GM10266 (cell line): Measurements from ENCODE around the gene CXXC4.

Source experiments
- DNase-seq: peaks from one replicate; pipeline ENCODE4 v3.0.0; 2012; ENCODE audit errors: extremely low spot score
- TF ChIP-seq, protein P1 (sequence below): IDR thresholded peaks from 2 replicates; pipeline ENCODE4 v1.5.1; 2012; ENCODE audit warnings: mild to moderate bottlenecking, low read depth; ENCODE audit not compliant: control insufficient read depth, insufficient read depth; ENCODE audit errors: missing control alignments

The CXXC4 gene

DNA sequence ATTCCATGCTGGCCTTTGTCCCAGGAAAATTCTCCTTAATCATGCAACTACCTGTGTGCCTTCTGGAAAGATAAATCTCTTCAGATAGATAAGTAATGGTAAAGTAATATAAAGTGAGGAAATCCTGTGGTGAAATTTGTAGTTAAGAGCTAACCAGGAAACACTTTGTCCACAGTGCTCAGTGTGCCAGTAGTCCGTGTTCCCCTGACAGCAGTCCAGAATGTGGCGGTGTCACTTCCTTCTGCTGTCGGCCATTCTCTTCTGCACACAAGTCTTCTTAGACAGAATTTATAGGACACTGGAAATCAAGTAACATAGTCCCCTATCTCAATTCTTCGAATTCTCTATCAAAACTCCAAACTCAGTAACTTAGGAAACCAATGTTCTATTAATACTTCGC lies 5.7 kb upstream of the CXXC4 start:
- DNase-seq = no peak
- TF ChIP-seq, protein P1, sequence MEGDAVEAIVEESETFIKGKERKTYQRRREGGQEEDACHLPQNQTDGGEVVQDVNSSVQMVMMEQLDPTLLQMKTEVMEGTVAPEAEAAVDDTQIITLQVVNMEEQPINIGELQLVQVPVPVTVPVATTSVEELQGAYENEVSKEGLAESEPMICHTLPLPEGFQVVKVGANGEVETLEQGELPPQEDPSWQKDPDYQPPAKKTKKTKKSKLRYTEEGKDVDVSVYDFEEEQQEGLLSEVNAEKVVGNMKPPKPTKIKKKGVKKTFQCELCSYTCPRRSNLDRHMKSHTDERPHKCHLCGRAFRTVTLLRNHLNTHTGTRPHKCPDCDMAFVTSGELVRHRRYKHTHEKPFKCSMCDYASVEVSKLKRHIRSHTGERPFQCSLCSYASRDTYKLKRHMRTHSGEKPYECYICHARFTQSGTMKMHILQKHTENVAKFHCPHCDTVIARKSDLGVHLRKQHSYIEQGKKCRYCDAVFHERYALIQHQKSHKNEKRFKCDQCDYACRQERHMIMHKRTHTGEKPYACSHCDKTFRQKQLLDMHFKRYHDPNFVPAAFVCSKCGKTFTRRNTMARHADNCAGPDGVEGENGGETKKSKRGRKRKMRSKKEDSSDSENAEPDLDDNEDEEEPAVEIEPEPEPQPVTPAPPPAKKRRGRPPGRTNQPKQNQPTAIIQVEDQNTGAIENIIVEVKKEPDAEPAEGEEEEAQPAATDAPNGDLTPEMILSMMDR = no peak

DNA sequence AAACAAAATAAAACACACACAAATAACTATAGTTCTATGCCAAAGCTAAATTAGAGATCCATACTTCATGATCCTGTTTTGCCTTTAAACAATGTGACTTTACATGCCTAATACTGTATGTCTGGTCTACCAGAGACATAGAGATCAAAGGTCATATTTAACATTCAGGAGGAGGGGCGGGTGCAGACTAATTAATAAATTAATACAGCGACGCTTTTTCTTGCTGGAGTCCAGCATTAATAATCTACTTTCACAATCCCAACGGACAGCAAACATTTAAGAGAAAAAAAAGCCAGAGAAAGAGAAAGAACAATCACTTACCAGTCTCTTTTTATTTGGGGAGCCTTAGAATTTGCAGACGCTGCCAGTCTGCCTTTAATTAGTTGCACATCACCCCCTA lies 509 bp downstream of the CXXC4 start:
- no peak for DNase-seq
- TF ChIP-seq, protein P1 = no peak

DNA sequence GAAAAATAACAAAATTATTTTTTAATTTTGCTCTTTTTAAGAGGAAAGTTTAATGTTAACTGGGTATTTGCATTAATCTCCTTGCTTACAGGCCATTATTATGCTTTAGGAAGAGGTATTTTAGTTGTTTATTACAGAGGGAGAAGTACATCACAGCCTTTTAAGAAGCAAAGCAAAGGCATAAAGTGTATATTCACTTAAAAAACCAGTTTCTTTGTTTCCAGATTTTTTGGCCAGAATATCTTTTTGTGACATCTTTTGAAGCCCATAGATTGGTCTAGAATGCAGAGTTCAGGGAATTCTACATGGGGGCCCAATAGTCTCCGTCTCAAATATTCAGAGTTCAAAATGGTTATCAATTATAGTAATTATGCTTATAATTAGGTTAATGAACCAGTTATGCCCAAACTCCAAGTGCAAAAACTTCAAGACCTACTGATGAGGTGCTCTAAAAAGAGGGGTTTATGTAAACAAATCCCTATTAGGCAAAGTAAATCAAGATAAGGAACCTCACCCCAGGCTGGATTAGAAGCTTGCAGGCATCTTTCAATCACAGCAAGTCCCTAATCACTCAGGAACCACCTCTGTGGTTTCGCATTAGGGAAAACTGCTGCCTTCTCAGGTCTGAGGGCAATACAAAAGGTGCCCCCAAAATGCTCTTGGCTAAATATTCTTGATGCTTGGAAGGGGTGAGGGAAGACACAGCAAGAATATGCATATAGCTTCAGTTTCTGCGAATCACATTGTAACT lies 1.4 kb downstream of the CXXC4 start:
- TF ChIP-seq, protein P1 = no peak
- no peak for DNase-seq

DNA sequence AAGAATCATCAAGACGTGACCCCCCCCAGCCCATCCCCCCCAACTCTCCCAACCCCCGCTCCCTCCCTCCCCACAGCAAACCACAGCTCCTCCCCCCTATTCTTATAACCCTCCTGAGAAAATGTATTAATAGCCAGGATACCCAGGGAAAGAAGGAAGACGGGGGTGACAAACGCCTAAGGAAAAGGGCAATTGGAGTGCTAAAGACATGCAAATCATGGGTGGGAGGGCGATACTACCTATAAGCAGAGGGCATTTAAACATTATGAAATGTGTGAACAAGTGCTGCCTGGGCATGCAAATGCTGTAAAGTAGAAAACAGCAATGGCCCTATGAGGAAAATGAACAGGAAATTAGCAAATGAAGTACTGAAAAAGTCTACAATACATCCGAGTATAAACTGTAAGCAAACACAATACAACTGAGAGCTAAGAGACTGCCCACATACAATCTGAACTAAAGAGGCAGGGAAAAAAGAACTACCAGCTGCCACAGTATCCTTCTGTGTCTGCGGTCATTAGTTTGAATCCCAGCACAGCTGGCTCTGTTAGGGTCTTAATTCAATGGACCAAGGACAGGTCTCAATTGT lies 2.4 kb downstream of the CXXC4 start:
- DNase-seq = peak; percentile 71
- TF ChIP-seq, protein P1 = no peak

DNA sequence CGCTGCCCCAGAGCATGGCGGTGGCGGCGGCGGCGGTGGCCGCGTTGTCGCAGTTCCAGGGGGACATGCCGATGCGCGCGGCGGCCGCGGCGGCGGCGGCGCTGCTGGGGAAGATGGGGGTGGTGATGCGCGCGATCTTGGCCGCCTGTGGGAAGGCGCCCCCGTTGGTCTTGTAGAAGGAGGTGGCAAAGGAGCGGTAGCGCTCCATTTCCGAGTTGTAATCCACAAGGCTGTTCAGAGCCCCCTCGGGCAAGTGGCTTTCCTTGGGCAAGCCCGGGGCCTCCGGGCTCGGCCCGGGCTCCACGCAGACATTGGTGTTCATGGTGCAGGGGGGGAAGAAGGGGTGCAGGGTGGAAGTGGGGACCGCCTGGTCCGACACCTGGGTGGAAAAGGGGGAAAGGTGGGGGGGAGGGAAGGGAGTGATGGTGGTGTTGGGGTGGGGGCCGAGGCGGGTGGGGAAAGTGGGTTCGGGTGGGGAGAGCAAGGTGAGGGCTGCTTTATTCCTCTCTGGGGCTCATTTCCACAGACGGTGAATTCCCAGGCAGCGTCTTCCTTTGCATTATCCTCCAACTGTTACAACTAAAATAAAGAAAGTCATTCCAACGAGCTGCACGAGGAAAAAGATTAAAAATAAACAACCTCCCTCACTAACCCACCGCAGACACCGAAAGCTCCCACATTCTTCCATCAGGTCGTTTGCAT lies 3.1 kb downstream of the CXXC4 start:
- TF ChIP-seq, protein P1 = peak; percentile 22
- peak; percentile 57 for DNase-seq

DNA sequence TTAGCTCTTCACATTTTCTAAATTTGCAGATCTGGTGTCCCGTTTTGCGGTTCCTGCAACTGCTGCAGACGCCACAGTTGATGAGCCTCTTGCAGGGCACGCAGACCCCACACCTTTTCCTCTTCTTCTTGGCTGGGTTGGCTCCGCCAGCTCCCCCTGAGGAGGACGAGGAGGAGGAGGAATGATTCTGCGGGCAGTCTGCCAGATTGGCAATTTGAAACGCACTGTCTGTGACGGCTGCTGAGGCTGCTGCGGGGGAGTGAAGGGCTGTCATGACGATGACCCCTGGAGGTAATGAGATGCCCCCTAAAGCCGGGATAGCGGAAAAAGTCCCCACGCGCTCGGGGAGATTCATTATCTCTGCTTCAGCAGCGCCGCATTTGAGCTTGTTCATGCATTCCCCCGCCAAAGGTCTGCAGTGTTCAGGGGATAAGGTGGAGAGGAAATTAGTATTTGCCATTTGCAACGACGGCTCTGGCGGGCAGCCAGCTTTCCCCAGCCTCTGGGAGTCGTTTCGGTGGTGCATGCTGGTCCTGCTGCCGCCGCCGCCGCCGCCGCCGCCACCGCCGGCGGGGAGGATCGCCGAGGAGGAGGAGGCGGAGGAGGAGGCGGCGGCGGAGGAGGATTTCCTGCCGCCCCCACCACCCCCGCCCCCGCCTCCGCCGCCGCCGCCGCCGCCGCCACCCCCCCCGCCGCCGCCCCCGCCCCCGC lies 3.8 kb downstream of the CXXC4 start:
- TF ChIP-seq, protein P1 = no peak
- DNase-seq = peak; percentile 53
